CD4-positive, alpha-beta T cell treated with Interferon gamma for 1 hour (primary cell): Measurements from ENCODE around the gene MPZL1.

Experiments
- DNase-seq: peaks from one replicate; pipeline ENCODE4 v3.0.0-alpha.2; 2020

The MPZL1 gene

DNA sequence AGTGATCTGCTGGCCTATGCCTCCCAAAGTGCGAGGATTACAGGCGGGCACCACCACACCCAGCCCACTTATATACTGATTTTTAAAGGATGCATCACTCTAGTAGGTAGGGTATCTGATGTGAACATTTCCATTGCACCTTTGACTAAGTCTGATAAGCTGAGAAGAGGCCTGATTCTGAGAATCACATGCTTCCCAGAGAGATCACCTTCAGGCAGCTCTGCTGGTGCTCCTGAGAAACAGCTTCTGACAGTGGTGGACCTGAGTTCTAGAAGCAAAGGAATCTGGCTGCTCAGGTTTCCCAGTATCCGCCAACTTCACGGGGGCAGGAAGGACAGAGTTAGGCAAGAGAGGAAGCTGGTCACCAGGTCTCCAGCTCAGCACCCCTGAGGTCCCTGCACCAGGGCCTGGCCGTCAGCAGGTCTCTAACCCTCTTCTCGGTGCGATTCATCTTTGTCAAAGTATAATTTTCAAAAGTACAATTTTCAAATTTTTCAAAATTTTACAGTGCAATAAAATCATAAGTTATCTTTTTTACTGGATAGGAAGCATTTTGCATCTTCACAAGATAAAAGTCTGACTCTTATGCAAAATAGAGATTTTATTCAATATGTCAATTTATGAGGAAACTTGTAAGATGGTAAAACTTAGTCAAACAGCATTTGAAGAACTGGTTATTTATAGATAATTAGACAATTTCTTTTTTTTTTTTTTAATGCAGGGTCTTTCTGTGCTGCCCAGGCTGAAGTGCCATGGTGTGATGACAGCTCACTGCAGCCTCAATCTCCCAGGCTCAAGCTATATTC, 25.8 kb upstream of the MPZL1 start:
- DNase-seq: no peak

- DNase-seq: no peak
These were observed 24.1 kb upstream of the MPZL1 start for GRCh38 chr1:167697667-167698141.

DNA sequence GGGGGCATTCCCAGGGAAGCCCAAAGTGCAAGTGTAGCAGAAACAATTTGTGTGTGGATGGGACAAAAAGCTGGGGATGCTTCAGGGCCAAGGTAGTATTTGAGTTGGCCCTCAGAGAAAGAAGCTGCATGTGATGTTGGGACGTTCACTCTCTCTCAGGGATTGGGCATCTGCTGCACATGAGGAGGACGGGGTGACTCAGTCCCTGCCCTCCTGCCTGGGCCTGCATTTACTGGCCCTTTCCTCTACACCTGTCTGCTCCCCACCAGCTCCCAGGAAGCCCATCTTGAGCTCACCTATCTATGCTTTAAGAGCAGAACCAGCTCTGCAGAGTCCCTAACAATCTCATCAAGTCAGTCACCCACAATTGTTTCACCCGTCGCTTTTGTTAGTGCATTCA, 23.5 kb upstream of the MPZL1 start:
- DNase-seq: no peak

DNA sequence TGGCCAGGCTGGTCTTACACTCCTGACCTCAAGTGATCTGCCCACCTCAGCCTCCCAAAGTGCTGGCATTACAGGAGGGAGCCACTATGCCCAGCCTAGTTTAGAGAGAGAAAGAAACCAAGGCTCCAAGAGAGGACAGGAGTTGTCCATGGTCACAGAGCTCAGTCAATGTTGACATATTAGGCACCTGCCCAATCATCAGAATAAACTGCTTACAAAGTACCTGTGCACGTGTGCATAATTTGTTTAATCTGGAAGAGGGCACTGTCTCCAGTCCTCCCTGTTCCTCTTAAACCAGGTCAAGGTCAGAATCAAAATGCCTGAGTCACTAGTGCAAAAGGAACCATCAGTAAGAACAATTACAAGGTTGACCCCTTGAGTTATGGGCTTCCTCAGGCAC, 20.3 kb upstream of the MPZL1 start:
- no peak for DNase-seq

- DNase-seq: no peak
These were observed 18.2 kb upstream of the MPZL1 start for GRCh38 chr1:167703557-167703956.

DNA sequence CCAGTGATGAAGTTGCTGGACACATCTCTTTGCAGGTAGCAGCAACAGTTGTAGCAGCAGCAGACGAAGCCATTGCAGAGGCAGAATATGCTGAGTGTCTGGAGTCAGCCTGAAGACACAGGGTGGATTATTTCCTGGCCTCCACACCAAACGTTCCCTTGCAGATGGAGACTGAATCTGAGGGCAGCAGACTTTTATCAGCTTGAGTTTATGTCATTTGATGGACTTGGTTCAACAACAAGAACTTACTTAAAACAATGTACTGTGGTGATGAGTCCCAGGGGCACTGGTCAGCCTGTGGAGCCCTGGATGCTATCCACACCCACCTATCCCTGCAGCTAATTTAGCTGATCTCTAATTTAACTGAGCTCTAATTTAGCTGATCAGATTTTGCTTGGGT, 17.1 kb upstream of the MPZL1 start:
- DNase-seq: no peak

GRCh38 chr1:167705250-167705649, 16.5 kb upstream of the MPZL1 start:
- no peak for DNase-seq

DNA sequence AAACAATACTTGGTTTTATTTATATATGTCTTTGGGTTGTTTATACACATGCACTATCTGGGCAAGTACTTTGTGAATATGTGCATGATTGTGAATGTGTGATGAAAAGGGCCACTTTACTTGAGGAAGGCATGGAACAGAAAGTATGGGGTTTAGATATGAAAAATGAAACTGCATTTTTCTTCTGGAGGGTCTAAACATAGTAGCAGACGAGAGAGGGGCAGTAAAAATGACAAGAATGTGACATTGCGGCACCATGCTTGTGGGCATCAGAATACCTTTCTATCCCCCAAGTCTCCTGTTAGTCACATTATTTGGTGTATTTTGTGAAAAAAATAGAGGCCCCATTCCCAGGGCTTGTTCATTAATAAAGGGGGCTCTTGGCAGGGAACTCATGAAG, 15.4 kb upstream of the MPZL1 start:
- no peak for DNase-seq

DNA sequence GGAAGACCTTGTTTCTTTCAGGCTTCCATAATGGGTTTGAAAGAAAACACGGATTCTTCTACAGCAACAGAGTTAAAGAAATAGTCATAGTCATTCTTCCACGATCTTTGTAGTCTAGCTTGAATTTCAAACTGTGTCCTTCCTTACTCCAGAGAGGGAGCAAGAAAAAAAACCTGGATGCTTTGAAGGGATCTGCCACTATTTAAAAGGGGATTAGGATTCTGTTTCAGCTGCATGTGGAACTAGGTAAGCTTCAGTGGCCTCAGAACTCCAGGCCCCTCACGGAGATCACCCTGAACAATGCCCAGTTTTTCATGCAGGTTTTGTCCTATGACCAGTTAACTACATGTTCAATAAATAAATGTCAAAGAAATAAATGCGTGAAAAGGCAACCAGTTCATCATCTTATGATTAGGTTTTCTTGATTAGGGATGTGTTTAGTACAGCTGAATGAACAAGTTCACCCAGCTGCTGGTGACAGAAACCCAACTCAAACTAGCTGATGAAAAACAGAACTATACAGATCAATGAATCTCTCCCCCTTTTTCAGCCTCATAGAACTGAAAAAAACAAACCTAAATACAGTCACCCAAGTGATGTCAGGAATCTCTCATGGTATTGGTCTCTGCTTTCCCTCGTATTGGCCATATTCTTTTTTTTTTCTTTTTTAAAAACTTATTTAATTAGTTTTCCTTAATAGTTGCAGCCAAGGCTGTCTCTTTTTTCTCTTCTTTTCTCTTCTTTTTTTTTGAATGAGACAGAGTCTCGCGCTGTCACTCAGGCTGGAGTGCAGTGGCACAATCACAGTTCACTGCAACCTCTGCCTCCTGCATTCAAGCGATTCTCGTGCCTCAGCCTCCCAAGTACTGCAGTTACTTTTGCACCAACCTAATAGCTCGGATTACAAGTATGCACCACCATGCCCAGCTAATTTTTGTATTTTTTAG, 14.6 kb upstream of the MPZL1 start:
- DNase-seq: no peak

DNA sequence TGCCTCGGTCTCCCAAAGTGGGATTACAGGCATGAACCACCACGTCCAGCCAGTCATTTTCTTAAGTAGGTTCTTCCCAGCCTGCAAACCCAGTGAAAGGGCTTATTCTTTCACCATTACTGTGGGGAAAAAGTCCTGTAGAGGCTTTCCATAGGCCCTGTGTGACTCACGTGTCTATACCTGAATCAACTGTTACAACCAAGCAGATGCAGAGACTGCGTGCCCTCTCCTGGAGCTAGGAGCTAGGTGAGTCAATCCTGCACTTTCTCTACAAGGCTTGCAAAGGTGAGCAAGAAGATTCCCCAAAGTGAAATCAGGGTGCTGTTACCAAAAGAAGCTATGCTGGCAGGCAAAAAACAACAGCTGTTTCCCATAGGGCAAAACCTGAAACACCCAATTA, 13.8 kb upstream of the MPZL1 start:
- no peak for DNase-seq

GRCh38 chr1:167708940-167709389, 12.8 kb upstream of the MPZL1 start:
- no peak for DNase-seq

DNA sequence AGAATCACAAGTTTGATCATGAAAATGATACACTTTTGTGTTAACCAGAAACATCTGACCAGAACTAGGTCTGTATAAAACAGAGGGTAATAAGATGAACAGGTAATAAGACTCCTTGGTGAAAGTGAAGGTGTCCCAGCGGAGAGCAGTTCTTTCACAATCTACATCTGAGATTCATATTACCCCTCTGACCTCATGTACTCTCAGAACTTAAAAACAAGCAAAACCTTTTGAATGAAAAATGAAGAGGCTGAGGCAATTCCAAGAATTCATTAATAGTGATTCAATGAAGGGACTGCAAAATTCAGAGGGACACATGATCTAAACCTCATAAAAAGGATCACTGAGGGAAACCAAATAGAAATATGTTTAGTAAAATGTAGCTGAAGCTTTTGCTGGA, 10.9 kb upstream of the MPZL1 start:
- no peak for DNase-seq

- no peak for DNase-seq
These were observed 10.0 kb upstream of the MPZL1 start for GRCh38 chr1:167711797-167712196.

GRCh38 chr1:167713330-167714081, 8.3 kb upstream of the MPZL1 start:
- DNase-seq: no peak

GRCh38 chr1:167714098-167714438, 7.7 kb upstream of the MPZL1 start:
- DNase-seq: no peak

GRCh38 chr1:167714439-167715156, 7.2 kb upstream of the MPZL1 start:
- peak; percentile 89 for DNase-seq

- peak; percentile 87 for DNase-seq
These were observed 6.4 kb upstream of the MPZL1 start for GRCh38 chr1:167715157-167715999.

- DNase-seq: no peak
These were observed 5.8 kb upstream of the MPZL1 start for GRCh38 chr1:167716000-167716271.

DNA sequence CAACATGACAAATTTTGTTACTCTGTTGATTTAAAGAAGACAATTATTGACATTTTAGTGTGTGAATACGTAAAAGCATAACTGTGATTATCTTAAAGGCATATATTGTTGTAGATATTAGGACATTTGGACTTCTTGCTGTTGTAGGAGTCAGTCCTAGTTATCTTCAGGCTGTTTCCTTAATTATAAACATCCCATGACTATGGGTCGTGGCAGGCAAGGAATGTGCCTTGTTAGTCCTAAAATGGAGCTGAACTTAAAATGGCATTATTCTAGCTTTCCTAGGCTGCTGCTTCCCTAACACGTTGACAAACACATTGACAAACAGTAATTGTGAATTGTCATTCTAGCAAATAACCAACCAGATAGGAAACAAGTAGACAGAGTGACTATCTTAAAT, 4.4 kb upstream of the MPZL1 start:
- no peak for DNase-seq

- no peak for DNase-seq
These were observed 2.7 kb upstream of the MPZL1 start for GRCh38 chr1:167718914-167719691.
